ENCODE data around the gene PRG3. TPM values are rescaled to one million over a fixed set of nuclear protein-coding genes. Genes with fewer than 3 reads are reported as not detected.

PRG3 gene
- total RNA-seq, 1 donor from 2014 or later, result not detected

DNA sequence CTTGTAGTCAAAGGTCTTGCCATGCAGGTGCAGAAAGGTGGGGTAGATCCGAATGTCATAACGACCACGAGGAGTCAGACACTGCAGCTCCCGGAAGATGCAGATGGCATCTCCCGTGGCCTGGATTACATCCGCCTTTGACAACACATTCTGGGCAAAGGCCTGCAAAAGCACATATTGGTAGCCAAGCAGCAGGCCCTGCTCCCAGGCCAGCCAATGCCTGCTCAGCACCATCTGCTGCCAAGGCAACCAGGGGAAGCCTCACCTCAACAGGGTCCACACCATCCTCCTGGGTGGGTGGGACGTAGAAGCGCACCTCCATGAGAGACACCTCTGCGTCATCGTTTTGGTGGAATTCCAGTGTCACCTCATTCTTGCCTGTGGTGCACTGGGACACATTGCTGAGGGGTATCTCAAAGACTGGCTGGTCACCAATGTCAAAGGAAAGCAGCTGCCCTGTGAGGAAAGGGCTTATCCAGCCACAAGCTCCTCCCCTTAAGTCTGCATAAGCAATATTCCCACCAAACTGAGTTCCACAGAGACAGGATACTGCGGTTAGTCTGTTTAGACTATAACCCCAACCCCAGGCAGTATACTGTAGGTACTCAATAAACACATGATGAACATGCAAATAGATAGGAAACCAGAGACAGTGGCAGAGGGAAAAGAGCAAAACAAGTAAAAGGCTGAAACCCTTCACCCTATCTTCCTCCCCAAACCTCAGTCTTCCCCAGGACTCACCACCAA, 48.1 kb downstream of the PRG3 start:
- intact Hi-C loops (cut with DNase I), result no loop called here
- no peak for ATAC-seq
- DNase-seq (ENCODE audit: missing footprints), result no peak

DNA sequence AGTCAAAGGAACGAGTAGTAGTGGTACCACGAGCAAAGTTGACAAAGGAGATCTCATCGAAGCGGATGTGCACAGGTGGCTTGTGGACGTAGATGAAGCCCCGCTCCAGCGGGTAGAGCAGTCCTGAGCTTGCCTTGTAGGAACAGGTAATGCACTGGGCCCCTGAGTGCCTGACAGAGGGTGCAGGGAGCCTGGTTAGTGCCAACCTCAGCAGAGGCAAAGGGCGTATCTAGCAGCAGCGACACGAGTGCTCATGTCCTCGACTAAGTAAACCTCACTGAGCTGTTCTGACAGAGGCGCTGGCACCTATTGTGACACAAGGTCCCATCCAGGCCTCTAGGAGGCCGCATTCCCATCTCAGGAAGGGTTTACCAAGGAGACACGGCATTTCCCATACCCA, 49.2 kb downstream of the PRG3 start:
- DNase-seq (ENCODE audit: missing footprints), result no peak
- no peak for ATAC-seq
- intact Hi-C loops (cut with DNase I), result no loop called here

DNA sequence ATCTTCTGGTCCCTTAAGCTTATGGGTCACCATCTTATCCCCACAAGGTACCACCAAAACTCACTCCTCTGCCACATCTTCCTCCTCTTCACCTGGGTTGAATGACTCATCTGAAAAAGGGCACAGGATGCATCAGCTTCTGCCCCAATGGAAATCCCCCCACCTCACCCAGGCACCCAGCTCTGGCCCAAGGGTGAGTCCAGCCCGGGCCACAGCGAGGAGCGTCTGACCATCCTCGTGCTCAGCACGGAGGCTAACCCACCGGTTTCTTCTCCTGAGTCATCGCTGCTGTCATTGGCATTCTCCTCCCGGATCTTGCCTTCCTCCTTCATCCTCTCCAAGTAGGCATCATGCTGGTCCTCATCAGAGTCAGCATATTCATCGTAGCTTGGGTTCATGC, 50.9 kb downstream of the PRG3 start:
- ATAC-seq (no peak), DNase-seq (ENCODE audit: missing footprints) (no peak)
- intact Hi-C loops (cut with DNase I), result no loop called here

DNA sequence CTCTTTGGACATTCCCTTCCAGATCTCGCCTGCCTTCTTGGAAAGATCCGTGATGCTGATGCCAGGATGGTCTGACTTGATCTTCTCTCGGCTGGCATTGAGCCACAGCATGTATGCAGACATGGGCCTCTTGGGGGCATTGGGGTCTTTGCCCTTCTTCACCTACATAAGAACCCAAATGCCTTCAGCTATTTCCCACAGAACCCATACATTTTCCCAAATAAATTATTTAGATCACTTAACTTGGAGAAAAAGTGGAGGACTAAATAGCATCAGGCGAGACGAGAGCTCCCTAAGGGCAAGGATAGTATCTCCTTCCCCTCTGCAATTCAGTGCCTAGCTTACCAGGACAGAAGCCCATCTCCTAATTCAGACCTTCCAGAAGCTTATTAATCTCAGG, 53.2 kb downstream of the PRG3 start:
- DNase-seq (ENCODE audit: missing footprints) (no peak), ATAC-seq (no peak)
- intact Hi-C loops (cut with DNase I), result no loop called here

Other genes starting within 250 kb of the PRG3 start
- 0.51 TPM for gene LRRC55, start 199.2 kb downstream of the PRG3 start, total RNA-seq
- 18.4 TPM for gene APLNR, start 143.9 kb downstream of the PRG3 start, total RNA-seq
- 51.2 TPM for gene TNKS1BP1, start 56.2 kb downstream of the PRG3 start, total RNA-seq
- 33.8 TPM for gene SSRP1, start 45.3 kb downstream of the PRG3 start, total RNA-seq
- 3.2 TPM for gene P2RX3, start 42.8 kb downstream of the PRG3 start, total RNA-seq
- gene PRG2, start 9.5 kb upstream of the PRG3 start, total RNA-seq, result not detected
- 22.4 TPM for gene SLC43A3, start 46.0 kb upstream of the PRG3 start, total RNA-seq
- gene RTN4RL2, start 79.4 kb upstream of the PRG3 start, total RNA-seq, result 1.6 TPM
- gene SLC43A1, start 134.6 kb upstream of the PRG3 start, total RNA-seq, result 6.4 TPM
- 58.1 TPM for gene TIMM10, start 149.6 kb upstream of the PRG3 start, total RNA-seq
- gene SMTNL1, start 156.4 kb upstream of the PRG3 start, total RNA-seq, result not detected
- 19.2 TPM for gene UBE2L6, start 186.5 kb upstream of the PRG3 start, total RNA-seq
- 157 TPM for gene SERPING1, start 216.5 kb upstream of the PRG3 start, total RNA-seq